ENCODE results near the gene BMAL1. TPM values are rescaled to one million over a fixed set of nuclear protein-coding genes. Genes with fewer than 3 reads are reported as not detected.

BMAL1 gene
- total RNA-seq, 1 donor from 2014 or later: 7.3 TPM

DNA sequence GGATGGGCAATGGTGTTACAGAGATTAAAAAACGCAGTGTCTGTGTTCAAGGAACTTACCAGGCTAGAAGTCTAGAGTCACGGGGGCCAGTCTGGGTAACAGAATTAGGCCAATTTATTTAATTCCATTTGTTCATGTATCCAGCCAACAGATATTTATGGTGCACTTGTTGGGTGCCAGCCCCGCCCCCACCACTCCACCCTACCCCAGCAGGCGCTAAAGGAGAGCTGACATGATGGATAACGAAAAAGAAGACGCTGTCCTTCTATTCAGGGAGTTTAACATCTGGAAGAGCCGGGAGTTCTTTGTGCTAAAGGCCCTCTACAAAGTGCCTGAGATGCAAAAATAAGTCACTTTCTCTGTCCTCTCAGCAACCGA, 1.1 kb upstream of the BMAL1 start:
- H3K36me3 Mint-ChIP-seq: no peaks in the 10 kb centered on the region
- H3K9me3 Mint-ChIP-seq: no peaks in the 10 kb centered on the region
- H3K27ac Mint-ChIP-seq: peak overlapping the region; percentile 74
- H3K27me3 Mint-ChIP-seq: peaks cover 89% of the 10 kb centered on the region
- TF ChIP-seq CTCF (conservative IDR thresholded peaks at IDR 0.05): no peak
- DNase-seq (ENCODE audit: extremely low spot score, unreplicated experiment): no peak
- H3K4me1 Mint-ChIP-seq (ENCODE audit: unreplicated experiment): peaks cover 14% of the 10 kb centered on the region
- H3K4me3 Mint-ChIP-seq: peak overlapping the region; percentile 97

DNA sequence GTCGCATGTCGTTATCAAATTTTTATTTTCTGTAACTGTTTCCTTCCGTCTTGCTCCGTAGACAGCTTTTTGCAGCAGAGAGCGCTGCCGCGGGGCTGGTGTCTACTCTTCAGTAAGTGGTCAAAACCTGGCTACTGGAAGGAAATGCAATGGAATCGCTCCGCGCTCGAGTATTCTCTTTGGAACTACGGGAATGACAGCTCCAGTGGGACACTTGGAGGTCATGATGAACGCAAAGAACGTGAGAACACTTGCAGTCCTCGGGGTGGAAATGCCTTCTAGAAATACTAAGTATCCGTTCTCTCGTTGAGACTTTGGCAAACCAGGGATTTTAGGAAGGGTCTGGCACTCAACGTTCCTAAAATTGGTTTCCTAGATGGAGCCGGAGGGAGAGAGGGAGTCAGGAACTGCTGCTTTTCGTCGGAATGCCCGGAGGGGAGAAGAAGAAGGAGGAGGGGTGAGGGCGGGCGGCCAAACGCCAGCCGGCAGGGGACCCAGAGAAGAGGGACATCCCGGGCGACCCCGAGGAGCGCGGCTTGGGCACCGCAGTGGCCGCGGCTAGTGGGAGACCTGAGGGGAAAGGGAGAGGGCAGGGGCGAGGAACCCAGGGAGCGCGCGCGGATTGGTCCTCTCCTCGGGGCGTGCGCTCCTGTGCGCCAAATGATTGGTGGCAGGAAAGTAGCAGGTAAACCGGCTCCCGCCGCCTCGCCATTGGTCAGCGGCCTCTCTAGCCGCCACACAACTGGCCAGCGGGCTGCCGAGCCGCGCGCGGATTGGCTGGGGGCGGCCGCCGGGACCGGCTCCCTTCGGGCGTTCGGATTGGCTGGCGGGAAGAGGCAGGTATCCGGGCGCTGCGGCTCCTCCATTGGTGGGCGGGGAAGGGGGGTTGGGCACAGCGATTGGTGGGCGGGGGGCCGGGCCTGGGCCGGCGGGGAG, 490 bp upstream of the BMAL1 start:
- DNase-seq (ENCODE audit: extremely low spot score, unreplicated experiment): peak; percentile 97
- peak overlapping the region; percentile 74 for H3K27ac Mint-ChIP-seq

GRCh38 chr11:13278609-13279486, 1.3 kb downstream of the BMAL1 start:
- DNase-seq (ENCODE audit: extremely low spot score, unreplicated experiment): no peak
- Mint-ChIP-seq H3K36me3 (no peaks in the 10 kb centered on the region), H3K9me3 (no peaks in the 10 kb centered on the region), H3K27me3 (peaks cover 88% of the 10 kb centered on the region), H3K4me1 (ENCODE audit: unreplicated experiment) (peaks cover 14% of the 10 kb centered on the region), H3K4me3 (peak overlapping the region; percentile 87), H3K27ac (peak overlapping the region; percentile 2)
- no peak for TF ChIP-seq CTCF (conservative IDR thresholded peaks at IDR 0.05)

More for the DNA sequence above, 490 bp upstream of the BMAL1 start:
- no peak for TF ChIP-seq CTCF (conservative IDR thresholded peaks at IDR 0.05)
- Mint-ChIP-seq H3K27me3 (peaks cover 89% of the 10 kb centered on the region), H3K36me3 (no peaks in the 10 kb centered on the region), H3K4me3 (peak overlapping the region; percentile 97), H3K9me3 (no peaks in the 10 kb centered on the region), H3K4me1 (ENCODE audit: unreplicated experiment) (peaks cover 14% of the 10 kb centered on the region)

- H3K27ac Mint-ChIP-seq: peak overlapping the region; percentile 2
- no peaks in the 10 kb centered on the region for H3K9me3 Mint-ChIP-seq
- no peak for TF ChIP-seq CTCF (conservative IDR thresholded peaks at IDR 0.05)
- no peaks in the 10 kb centered on the region for H3K36me3 Mint-ChIP-seq
- H3K27me3 Mint-ChIP-seq: peaks cover 82% of the 10 kb centered on the region
- no peak for DNase-seq (ENCODE audit: extremely low spot score, unreplicated experiment)
- H3K4me1 Mint-ChIP-seq (ENCODE audit: unreplicated experiment): peaks cover 14% of the 10 kb centered on the region
- peak overlapping the region; percentile 87 for H3K4me3 Mint-ChIP-seq
These were observed 1.9 kb downstream of the BMAL1 start for GRCh38 chr11:13279487-13279834.

GRCh38 chr11:13280092-13280722, 2.6 kb downstream of the BMAL1 start:
- H3K4me1 Mint-ChIP-seq (ENCODE audit: unreplicated experiment): peaks cover 14% of the 10 kb centered on the region
- H3K27ac Mint-ChIP-seq: no peak overlapping the region
- no peak for DNase-seq (ENCODE audit: extremely low spot score, unreplicated experiment)
- H3K9me3 Mint-ChIP-seq: no peaks in the 10 kb centered on the region
- H3K27me3 Mint-ChIP-seq: peaks cover 81% of the 10 kb centered on the region
- H3K36me3 Mint-ChIP-seq: no peaks in the 10 kb centered on the region
- peak overlapping the region; percentile 87 for H3K4me3 Mint-ChIP-seq
- no peak for TF ChIP-seq CTCF (conservative IDR thresholded peaks at IDR 0.05)

Measured in type B pancreatic cell (in vitro differentiated cells).